Mononuclear cell (primary cell): ENCODE measurements around the gene SIDT1. TPM values are rescaled to one million over a fixed set of nuclear protein-coding genes. Genes with fewer than 3 reads are reported as not detected.

ENCODE experiments used
- H3K27me3 ChIP-seq: 2 replicates; pipeline ENCODE4 v1.6.0; 2011; ENCODE audit warnings: low read length, control low read depth; ENCODE audit not compliant: insufficient read depth
- H3K4me1 ChIP-seq: 2 replicates; pipeline ENCODE4 v1.5.1; 2011; ENCODE audit warnings: mild to moderate bottlenecking, low read length, control low read depth; ENCODE audit not compliant: insufficient read depth
- H3K4me3 ChIP-seq: 2 replicates; pipeline ENCODE4 v1.5.1; 2011; ENCODE audit warnings: mild to moderate bottlenecking, low read length, moderate library complexity
- H3K9me3 ChIP-seq: 2 replicates; pipeline ENCODE4 v1.5.1; 2011; ENCODE audit warnings: low read depth, mild to moderate bottlenecking, control low read depth, low read length
- total RNA-seq: library from RNA; depleted of rRNA; stranded (reverse); fragments of >200 nt; gene quantifications from one replicate; pipeline ENCODE4 v1.2.3, GENCODE V29; 2012

Gene SIDT1
- total RNA-seq, 1 donor: 38.5 TPM

- Histone ChIP-seq H3K4me3 (peak overlapping the region; percentile 75), H3K9me3 (no peaks in the 10 kb centered on the region), H3K4me1 (peaks cover 45% of the 10 kb centered on the region)
Measured at GRCh38 chr3:113532698-113533533, 561 bp downstream of the SIDT1 start.

DNA sequence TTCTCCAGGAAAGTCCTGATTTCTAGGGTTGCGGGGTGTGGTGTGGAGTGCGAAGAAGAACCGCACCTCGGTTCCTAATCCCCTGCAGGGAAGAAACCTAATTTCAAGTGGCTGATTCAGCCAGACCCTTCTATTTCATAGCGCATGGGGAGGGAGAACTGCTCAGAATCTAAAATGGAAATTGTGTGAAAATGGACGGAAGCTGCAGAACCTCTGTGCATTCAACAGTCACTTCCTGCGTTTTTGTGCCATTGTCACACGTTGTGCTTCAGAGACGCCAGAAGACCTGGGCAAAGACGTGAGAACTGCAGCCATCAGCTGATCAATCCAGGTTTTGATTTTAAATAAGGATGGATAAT, 1.2 kb downstream of the SIDT1 start:
- no peaks in the 10 kb centered on the region for H3K9me3 ChIP-seq
- H3K4me3 ChIP-seq: peak overlapping the region; percentile 75
- H3K4me1 ChIP-seq: peaks cover 47% of the 10 kb centered on the region
- no peaks in the 10 kb centered on the region for H3K27me3 ChIP-seq

More at GRCh38 chr3:113532698-113533533, 561 bp downstream of the SIDT1 start:
- H3K27me3 ChIP-seq: no peaks in the 10 kb centered on the region

- peak overlapping the region; percentile 75 for H3K4me3 ChIP-seq
- no peaks in the 10 kb centered on the region for H3K9me3 ChIP-seq
- H3K27me3 ChIP-seq: no peaks in the 10 kb centered on the region
- peaks cover 47% of the 10 kb centered on the region for H3K4me1 ChIP-seq
Measured at GRCh38 chr3:113534365-113534764, 2.0 kb downstream of the SIDT1 start.

DNA sequence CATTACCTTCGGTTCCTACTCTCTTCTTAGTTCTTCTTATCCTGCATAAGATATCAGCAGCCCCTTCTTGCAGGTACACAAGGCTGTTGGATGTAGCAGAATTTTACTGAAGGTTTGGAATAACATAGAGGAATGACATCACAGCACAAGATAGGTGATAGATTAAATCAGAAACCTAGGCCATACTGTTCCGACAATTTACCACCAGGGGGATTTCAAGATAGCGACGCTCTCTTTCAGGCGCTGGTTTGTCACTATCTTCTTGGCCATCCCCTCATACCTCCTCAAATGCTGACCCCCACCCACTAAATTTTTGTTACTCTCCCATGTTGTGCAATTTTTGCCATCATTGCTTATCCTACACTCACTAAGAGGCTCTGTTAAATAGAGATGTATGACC, 3.5 kb downstream of the SIDT1 start:
- H3K27me3 ChIP-seq: no peaks in the 10 kb centered on the region
- H3K4me3 ChIP-seq: no peak overlapping the region
- H3K4me1 ChIP-seq: peaks cover 47% of the 10 kb centered on the region
- no peaks in the 10 kb centered on the region for H3K9me3 ChIP-seq

GRCh38 chr3:113536627-113537101, 4.3 kb downstream of the SIDT1 start:
- H3K4me3 ChIP-seq: no peak overlapping the region

DNA sequence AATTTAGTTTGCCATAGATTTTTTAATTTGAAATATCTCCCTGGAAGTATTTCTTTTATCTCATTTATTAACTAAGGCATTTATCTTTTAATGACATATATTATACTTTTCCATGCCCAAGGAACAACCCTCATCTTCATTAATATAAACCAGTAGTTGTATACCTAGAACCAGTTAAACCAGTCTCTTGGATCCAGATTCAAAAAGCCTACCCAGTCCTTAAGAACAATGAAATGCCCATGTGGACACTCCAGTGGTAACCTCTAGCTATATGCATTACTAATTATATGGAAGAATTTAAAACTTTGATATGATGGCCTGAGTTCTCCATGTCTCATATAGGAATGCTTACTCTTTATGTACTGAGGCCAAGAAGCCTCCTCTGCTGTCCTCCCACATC, 4.8 kb downstream of the SIDT1 start:
- no peaks in the 10 kb centered on the region for H3K9me3 ChIP-seq
- no peak overlapping the region for H3K4me3 ChIP-seq
- H3K4me1 ChIP-seq: peaks cover 40% of the 10 kb centered on the region
- no peaks in the 10 kb centered on the region for H3K27me3 ChIP-seq

More at GRCh38 chr3:113536627-113537101, 4.3 kb downstream of the SIDT1 start:
- no peaks in the 10 kb centered on the region for H3K27me3 ChIP-seq
- H3K4me1 ChIP-seq: peaks cover 44% of the 10 kb centered on the region
- H3K9me3 ChIP-seq: no peaks in the 10 kb centered on the region

- H3K27me3 ChIP-seq: no peaks in the 10 kb centered on the region
- H3K4me3 ChIP-seq: no peak overlapping the region
- no peaks in the 10 kb centered on the region for H3K9me3 ChIP-seq
- H3K4me1 ChIP-seq: peaks cover 12% of the 10 kb centered on the region
Measured at GRCh38 chr3:113541519-113541918, 9.2 kb downstream of the SIDT1 start.

DNA sequence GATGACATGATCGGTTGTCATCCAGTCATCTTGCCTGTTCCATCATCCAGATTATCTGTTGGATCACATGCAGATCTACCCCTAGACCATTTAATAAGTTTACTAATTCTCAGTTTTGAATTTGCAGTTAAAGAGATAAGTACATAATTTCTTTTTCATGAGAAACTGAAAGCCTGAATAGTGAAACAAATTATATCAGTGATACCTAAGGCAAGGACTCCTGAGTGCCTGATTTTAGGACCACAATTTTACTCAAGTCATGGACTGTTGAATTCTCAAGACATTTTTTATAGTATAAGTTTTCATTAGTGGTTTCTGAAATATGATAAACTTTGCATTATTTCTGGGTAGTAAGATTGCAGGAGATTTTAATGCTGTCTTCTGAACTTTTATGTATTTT, 13.2 kb downstream of the SIDT1 start:
- no peak overlapping the region for H3K4me3 ChIP-seq
- no peaks in the 10 kb centered on the region for H3K27me3 ChIP-seq
- no peaks in the 10 kb centered on the region for H3K4me1 ChIP-seq
- H3K9me3 ChIP-seq: no peaks in the 10 kb centered on the region

- Histone ChIP-seq H3K4me1 (no peaks in the 10 kb centered on the region), H3K9me3 (no peaks in the 10 kb centered on the region), H3K4me3 (no peak overlapping the region), H3K27me3 (no peaks in the 10 kb centered on the region)
Measured at GRCh38 chr3:113546414-113546893, 14.1 kb downstream of the SIDT1 start.

DNA sequence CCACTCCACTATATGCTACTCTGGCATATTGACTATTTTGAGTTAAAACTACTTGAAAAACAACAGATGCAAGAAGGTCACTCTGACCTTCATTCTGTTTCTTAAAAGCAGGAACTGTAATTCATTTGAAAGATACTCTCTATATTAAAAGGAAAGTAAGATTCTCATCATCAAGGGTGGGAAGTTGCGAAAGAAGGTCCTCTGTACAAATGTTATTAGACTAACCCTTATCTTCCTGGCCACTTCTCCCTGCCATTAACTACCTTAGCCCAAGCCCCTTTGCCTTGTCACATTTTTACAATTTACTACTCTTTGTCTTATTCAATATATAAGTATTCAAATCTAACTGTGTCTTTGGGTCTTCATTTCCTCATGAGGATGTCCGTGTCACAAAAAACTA, 16.1 kb downstream of the SIDT1 start:
- Histone ChIP-seq H3K27me3 (no peaks in the 10 kb centered on the region), H3K4me1 (no peaks in the 10 kb centered on the region), H3K9me3 (no peaks in the 10 kb centered on the region), H3K4me3 (no peak overlapping the region)

- H3K27me3 ChIP-seq: no peaks in the 10 kb centered on the region
- H3K9me3 ChIP-seq: no peaks in the 10 kb centered on the region
- no peaks in the 10 kb centered on the region for H3K4me1 ChIP-seq
- H3K4me3 ChIP-seq: no peak overlapping the region
Measured at GRCh38 chr3:113551820-113552219, 19.5 kb downstream of the SIDT1 start.

DNA sequence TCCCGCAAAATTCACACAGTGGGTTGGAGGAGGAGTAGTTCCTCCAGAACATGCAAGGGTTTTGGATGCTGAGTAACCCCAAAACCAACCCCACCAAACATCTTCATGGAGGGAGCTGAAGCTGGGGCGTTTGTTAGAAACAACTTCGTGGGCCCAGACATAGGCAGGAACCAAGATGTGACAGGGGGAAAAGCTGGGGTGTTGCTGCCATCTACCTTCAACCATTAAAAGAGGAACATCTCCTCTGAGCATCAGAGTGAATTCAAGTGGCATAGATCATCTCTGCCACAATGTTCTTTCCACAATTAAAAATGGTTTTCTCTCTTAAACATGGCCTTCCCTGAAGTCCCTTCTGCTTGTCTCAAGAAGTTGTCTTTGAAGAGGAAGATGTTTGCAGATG, 20.5 kb downstream of the SIDT1 start:
- Histone ChIP-seq H3K4me1 (no peaks in the 10 kb centered on the region), H3K4me3 (no peak overlapping the region), H3K27me3 (no peaks in the 10 kb centered on the region), H3K9me3 (no peaks in the 10 kb centered on the region)

- Histone ChIP-seq H3K27me3 (no peaks in the 10 kb centered on the region), H3K4me1 (peaks cover 4% of the 10 kb centered on the region), H3K4me3 (no peak overlapping the region), H3K9me3 (no peaks in the 10 kb centered on the region)
Measured at GRCh38 chr3:113555138-113555537, 22.8 kb downstream of the SIDT1 start.

- H3K27me3 ChIP-seq: no peaks in the 10 kb centered on the region
- H3K9me3 ChIP-seq: no peaks in the 10 kb centered on the region
- H3K4me3 ChIP-seq: no peak overlapping the region
- peaks cover 14% of the 10 kb centered on the region for H3K4me1 ChIP-seq
Measured at GRCh38 chr3:113556316-113556945, 24.1 kb downstream of the SIDT1 start.

- no peak overlapping the region for H3K4me3 ChIP-seq
- no peaks in the 10 kb centered on the region for H3K9me3 ChIP-seq
- no peaks in the 10 kb centered on the region for H3K27me3 ChIP-seq
- peaks cover 18% of the 10 kb centered on the region for H3K4me1 ChIP-seq
Measured at GRCh38 chr3:113556946-113557335, 24.6 kb downstream of the SIDT1 start.
